ENCODE results near the gene FAAP24.
"Not testable (repeated sequence)": the region's sequence is repeated elsewhere in the genome, so short reads cannot be mapped to it uniquely, and the experiment has no call there.

GRCh38 chr19:33002126-33002865 is 30.3 kb downstream of the FAAP24 start:
- TF ChIP-seq ZNF274 (IDR thresholded peaks at IDR 0.05; ENCODE audit: low read depth, low read length); YY1 (IDR thresholded peaks at IDR 0.05; ENCODE audit: insufficient read depth, insufficient read length): not testable (repeated sequence)
